K562 (cell line): Measurements from ENCODE around the gene MTMR3. TPM values are rescaled to one million over a fixed set of nuclear protein-coding genes. Genes with fewer than 3 reads are reported as not detected.

Experiments used
- CCAR2 ChIP-seq: fragments of 200-400 bp; formaldehyde crosslinking; IDR thresholded peaks from 2 replicates; pipeline ENCODE4 v1.6.1; 2017; ENCODE audit warnings: mild to moderate bottlenecking, low read depth, low read length
- DEAF1 ChIP-seq: fragments of 450-650 bp; formaldehyde crosslinking; IDR thresholded peaks from 2 replicates; pipeline ENCODE4 v1.4.0; 2020; ENCODE audit warnings: mild to moderate bottlenecking, moderate library complexity
- E2F5 ChIP-seq: sonication (generic); formaldehyde crosslinking; IDR thresholded peaks from 2 replicates; pipeline ENCODE4 v1.8.0; 2022; ENCODE audit warnings: mild to moderate bottlenecking, missing genetic modification reagents
- HBP1 ChIP-seq: fragments of 450-650 bp; formaldehyde crosslinking; IDR thresholded peaks from 2 replicates; pipeline ENCODE4 v1.4.0; 2022; ENCODE audit warnings: missing genetic modification characterization
- HDGF ChIP-seq: fragments of 450-650 bp; IDR thresholded peaks from 2 replicates; pipeline ENCODE4 v1.6.1; 2016
- HNRNPL ChIP-seq: fragments of 200-400 bp; formaldehyde crosslinking; IDR thresholded peaks from 2 replicates; pipeline ENCODE4 v1.6.1; 2017; ENCODE audit warnings: low read depth, mild to moderate bottlenecking, low read length
- HOMEZ ChIP-seq: fragments of 250-450 bp; sonication (Bioruptor Pico); IDR thresholded peaks from 2 replicates; pipeline ENCODE4 v1.4.0; 2020; ENCODE audit warnings: mild to moderate bottlenecking, moderate library complexity
- ID3 ChIP-seq, 2 experiments: fragments of 250-450 bp in 1 of 2; fragments of 450-650 bp in 1 of 2; sonication (Bioruptor Pico) in 1 of 2; IDR thresholded peaks; 2 replicates each; pipeline versions ENCODE4 v1.6.1 to v1.8.0; 2016 to 2021; ENCODE audit warnings: mild to moderate bottlenecking in 2 of 2, moderate library complexity in 2 of 2, missing compliant biosample characterization in 1 of 2, missing genetic modification characterization in 1 of 2
- KLF16 ChIP-seq: IDR thresholded peaks from 2 replicates; pipeline ENCODE4 v1.6.1; 2016; ENCODE audit warnings: antibody characterized with exemption
- NFE2 ChIP-seq: IDR thresholded peaks from 2 replicates; pipeline ENCODE4 v1.6.1; 2014; ENCODE audit warnings: antibody characterized with exemption, low read depth
- POLR2A ChIP-seq: fragments of 450-650 bp; conservative IDR thresholded peaks from 2 replicates; pipeline ENCODE4 v1.6.1; 2016
- RBM17 ChIP-seq: fragments of 200-400 bp; formaldehyde crosslinking; IDR thresholded peaks from 2 replicates; pipeline ENCODE4 v1.6.1; 2017; ENCODE audit warnings: low read depth, mild to moderate bottlenecking, low read length, borderline replicate concordance
- SIN3B ChIP-seq: fragments of 450-650 bp; IDR thresholded peaks from 2 replicates; pipeline ENCODE4 v1.6.1; 2017; ENCODE audit warnings: low read depth, mild to moderate bottlenecking, moderate library complexity
- SRSF7 ChIP-seq: fragments of 200-400 bp; formaldehyde crosslinking; optimal IDR thresholded peaks from 2 replicates; pipeline ENCODE3; 2017; ENCODE audit warnings: mild to moderate bottlenecking, low read depth, low read length
- TCF15 ChIP-seq: fragments of 250-450 bp; sonication (Bioruptor Pico); IDR thresholded peaks from 2 replicates; pipeline ENCODE4 v1.8.0; 2022; ENCODE audit warnings: moderate library complexity, mild to moderate bottlenecking, inconsistent platforms
- TFAP4 ChIP-seq: sonication (generic); formaldehyde crosslinking; IDR thresholded peaks from 2 replicates; pipeline ENCODE4 v1.8.0; 2022; ENCODE audit warnings: missing genetic modification reagents, mild to moderate bottlenecking, moderate library complexity, borderline replicate concordance
- YBX1 ChIP-seq: fragments of 450-650 bp; IDR thresholded peaks from 2 replicates; pipeline ENCODE4 v1.7.1; 2016; ENCODE audit warnings: mild to moderate bottlenecking
- ZBTB7A ChIP-seq: IDR thresholded peaks from 2 replicates; pipeline ENCODE4 v1.6.1; 2011; ENCODE audit warnings: low read depth, mild to moderate bottlenecking, low read length, moderate library complexity, borderline replicate concordance; ENCODE audit not compliant: control insufficient read depth
- ZNF311 ChIP-seq: fragments of 250-450 bp; sonication (Bioruptor Pico); IDR thresholded peaks from 2 replicates; pipeline ENCODE4 v1.4.0; 2020; ENCODE audit warnings: mild to moderate bottlenecking, moderate library complexity
- ZNF511 ChIP-seq: sonication (generic); formaldehyde crosslinking; IDR thresholded peaks from 2 replicates; pipeline ENCODE4 v1.8.0; 2022; ENCODE audit warnings: mild to moderate bottlenecking, missing genetic modification reagents
- polyA plus RNA-seq, 8 experiments: library from polyadenylated mRNA; depleted of rRNA in 4 of 8; stranded (reverse) in 5 of 8; unstranded in 3 of 8; fragments of >200 nt; fragmentation: Nextera tagmentation in 2 of 8; fragmentation: Illumina TruSeq in 1 of 8; extraction: Ambion mirVana in 2 of 8; extraction: Trizol in 1 of 8; gene quantifications; 2 replicates each; pipeline versions ENCODE4 v1.2.1 to v1.2.3, GENCODE V29; 2011 to 2014; ENCODE audit warnings: inconsistent platforms in 1 of 8, missing spikeins in 1 of 8
- total RNA-seq, 7 experiments: library from RNA; depleted of rRNA in 6 of 7; stranded (reverse); fragments of >200 nt in 6 of 7; fragmentation: Illumina TruSeq in 2 of 7; extraction: Trizol in 2 of 7; gene quantifications; 2 replicates each; pipeline versions ENCODE4 v1.2.1 to v1.2.3, GENCODE V29; 2011 to 2021; ENCODE audit warnings: low replicate concordance in 1 of 7

MTMR3 gene
- total and polyA plus RNA-seq, 9 of the 15 experiments (the other 6 are each of a cell fraction or from before 2014, with no cell fraction given), result 1.6 to 13.7 (median 7.9) TPM

GRCh38 chr22:29883045-29883774 lies at the start of gene MTMR3 (continued):
- TF ChIP-seq E2F5 (CRISPR knock-in tag) (no peak), DEAF1 (CRISPR knock-in tag) (0 out of 2 replicates have a peak, but pooled peaks have one; percentile 12), YBX1 (no peak), HNRNPL (no peak), TCF15 (CRISPR knock-in tag) (no peak), SRSF7 (no peak), HOMEZ (no peak), ZBTB7A (peak; percentile 90), SIN3B (0 out of 2 replicates have a peak, but pooled peaks have one; percentile 21), KLF16 (no peak), POLR2A (peak; percentile 81), RBM17 (no peak), HBP1 (CRISPR knock-in tag) (no peak), ID3 (CRISPR knock-in tag; IDR thresholded peaks at IDR 0.05) (no peak), ID3 (tag; IDR thresholded peaks at IDR 0.05) (no peak), ZNF311 (CRISPR knock-in tag) (no peak), ZNF511 (CRISPR knock-in tag) (no peak), NFE2 (no peak), HDGF (no peak), CCAR2 (no peak), TFAP4 (CRISPR knock-in tag) (peak; percentile 74; the same call in 1 of the 2 replicates)
